BJ (cell line): Measurements from ENCODE around the gene TMEM178B. TPM values are rescaled to one million over a fixed set of nuclear protein-coding genes. Genes with fewer than 3 reads are reported as not detected.

Experiments
- CTCF ChIA-PET: fragments of 350-600 bp; formaldehyde crosslinking; extraction: SDS; loops from one replicate; lab custom pipeline; 2021; ENCODE audit warnings: antibody characterized with exemption, inconsistent platforms; lab: Yijun Ruan, JAX
- POLR2A ChIA-PET: fragments of 300-600 bp; sonication (Branson Sonifier 250); formaldehyde crosslinking; extraction: SDS; loops from one replicate; lab custom pipeline; 2021; ENCODE audit warnings: antibody characterized with exemption; lab: Charles Lee
- DNase-seq: peaks from one replicate; pipeline ENCODE4 v3.0.0-alpha.2; 2011; ENCODE audit warnings: low read depth
- H3K27me3 ChIP-seq: 2 replicates; pipeline ENCODE4 v1.6.0; 2011; ENCODE audit warnings: low read length; ENCODE audit not compliant: control insufficient read depth, insufficient read depth
- H3K36me3 ChIP-seq: 2 replicates; pipeline ENCODE4 v1.5.1; 2011; ENCODE audit warnings: low read length; ENCODE audit not compliant: control insufficient read depth, insufficient read depth
- H3K4me3 ChIP-seq: 2 replicates; pipeline ENCODE4 v1.5.1; 2011; ENCODE audit warnings: low read depth, mild to moderate bottlenecking, control low read depth, low read length
- CTCF ChIP-seq: IDR thresholded peaks from 2 replicates; pipeline ENCODE4 v1.5.1; 2011; ENCODE audit warnings: low read depth, mild to moderate bottlenecking, control low read depth, inconsistent platforms, low read length, moderate library complexity; ENCODE audit not compliant: insufficient read depth
- polyA plus RNA-seq: library from polyadenylated mRNA; depleted of rRNA; stranded (reverse); fragments of >200 nt; gene quantifications from 2 replicates; pipeline ENCODE4 v1.2.3, GENCODE V29; 2011

The TMEM178B gene
- polyA plus RNA-seq, 1 experiment: 0.43 TPM

- TF ChIP-seq CTCF: no peak
- Histone ChIP-seq H3K36me3 (no peaks in the 10 kb centered on the region), H3K4me3 (no peak overlapping the region), H3K27me3 (no peaks in the 10 kb centered on the region)
- ChIA-PET POLR2A (no interaction called here), CTCF (no interaction called here)
- DNase-seq: no peak
Observed at GRCh38 chr7:141217938-141218337, 144.1 kb downstream of the TMEM178B start.

- ChIA-PET CTCF (no interaction called here), POLR2A (interaction anchor here (0.6 kb wide), 1 partner anchor 35 kb away, joined by 6 read pairs; no protein-coding TSS in a partner anchor)
- no peaks in the 10 kb centered on the region for H3K36me3 ChIP-seq
- no peak for TF ChIP-seq CTCF
- no peaks in the 10 kb centered on the region for H3K27me3 ChIP-seq
- H3K4me3 ChIP-seq: no peak overlapping the region
- DNase-seq: no peak
Observed at GRCh38 chr7:141218941-141219340, 145.1 kb downstream of the TMEM178B start.

- no peaks in the 10 kb centered on the region for H3K36me3 ChIP-seq
- ChIA-PET CTCF (interaction anchor here (0.5 kb wide), 1 partner anchor 431 kb away, joined by 3 read pairs; no protein-coding TSS in a partner anchor), POLR2A (no interaction called here)
- H3K4me3 ChIP-seq: no peak overlapping the region
- DNase-seq: no peak
- TF ChIP-seq CTCF: no peak
- no peaks in the 10 kb centered on the region for H3K27me3 ChIP-seq
Observed at GRCh38 chr7:141220263-141220880, 146.5 kb downstream of the TMEM178B start.

GRCh38 chr7:141221007-141221612, 147.2 kb downstream of the TMEM178B start:
- DNase-seq: no peak
- TF ChIP-seq CTCF: no peak
- CTCF ChIA-PET: no interaction called here

GRCh38 chr7:141225916-141226618, 152.2 kb downstream of the TMEM178B start:
- DNase-seq: no peak
- TF ChIP-seq CTCF: no peak
- Histone ChIP-seq H3K4me3 (no peak overlapping the region), H3K27me3 (no peaks in the 10 kb centered on the region), H3K36me3 (no peaks in the 10 kb centered on the region)
- POLR2A ChIA-PET: no interaction called here
- CTCF ChIA-PET: interaction anchor here (0.5 kb wide), 1 partner anchor 397 kb away, joined by 3 read pairs; no protein-coding TSS in a partner anchor

More at GRCh38 chr7:141221007-141221612, 147.2 kb downstream of the TMEM178B start:
- no peaks in the 10 kb centered on the region for H3K27me3 ChIP-seq
- POLR2A ChIA-PET: no interaction called here
- H3K4me3 ChIP-seq: no peak overlapping the region
- H3K36me3 ChIP-seq: no peaks in the 10 kb centered on the region
